ENCODE measurements around the gene OSBP2.

Gene OSBP2

DNA sequence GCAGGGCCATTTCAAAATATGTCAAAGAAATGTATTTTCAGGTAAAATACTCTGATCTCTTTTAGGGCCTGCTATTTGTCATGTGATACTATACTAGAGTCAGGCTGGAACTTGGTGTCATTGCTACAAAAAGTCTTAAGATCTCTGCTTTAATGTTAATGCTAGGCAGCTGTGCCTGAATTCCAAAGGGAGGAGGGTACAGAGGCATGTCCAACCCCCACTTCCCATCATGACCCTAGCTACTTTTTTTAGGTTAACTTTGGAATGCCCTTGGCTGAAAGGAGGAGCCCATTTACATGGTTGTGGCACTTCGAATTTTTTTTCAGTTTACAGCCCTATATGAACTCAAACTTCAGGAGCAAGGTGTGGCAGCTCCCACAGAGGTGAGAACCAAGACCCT is 58.1 kb downstream of the OSBP2 start:
- Histone ChIP-seq H4K20me1 (ENCODE audit: insufficient read depth, low read length) (no peaks in the 10 kb centered on the region), H3K9me3 (ENCODE audit: low read length) (no peaks in the 10 kb centered on the region), H3K4me2 (ENCODE audit: low read length) (no peak overlapping the region), H3K36me3 (ENCODE audit: insufficient read depth, low read length) (no peaks in the 10 kb centered on the region), H3K27me3 (ENCODE audit: insufficient read depth, low read length) (no peaks in the 10 kb centered on the region), H3K27ac (ENCODE audit: low read depth, low read length, poor library complexity, severe bottlenecking) (no peak overlapping the region), H3K79me2 (ENCODE audit: insufficient read depth, low read length) (no peaks in the 10 kb centered on the region), H3K9me2 (ENCODE audit: low read depth, low read length) (no peaks in the 10 kb centered on the region), H3K4me3 (ENCODE audit: low read depth, low read length, poor library complexity, severe bottlenecking) (no peak overlapping the region), H3K9ac (ENCODE audit: low read length) (no peak overlapping the region), H3K4me1 (ENCODE audit: insufficient read depth, low read length, severe bottlenecking) (no peaks in the 10 kb centered on the region), H3F3A (ENCODE audit: insufficient read depth, low read length) (no peaks in the 10 kb centered on the region), H2AFZ (ENCODE audit: low read length) (no peak overlapping the region)
- TF ChIP-seq EZH2 (IDR thresholded peaks at IDR 0.05; ENCODE audit: borderline replicate concordance, low read length) (no peak), CTCF (IDR thresholded peaks at IDR 0.05; ENCODE audit: low read length) (no peak)

- H3K9ac ChIP-seq (ENCODE audit: low read length) = no peak overlapping the region
- H3K4me1 ChIP-seq (ENCODE audit: insufficient read depth, low read length, severe bottlenecking) = no peaks in the 10 kb centered on the region
- no peaks in the 10 kb centered on the region for H3K36me3 ChIP-seq (ENCODE audit: insufficient read depth, low read length)
- H3K27me3 ChIP-seq (ENCODE audit: insufficient read depth, low read length) = no peaks in the 10 kb centered on the region
- H4K20me1 ChIP-seq (ENCODE audit: insufficient read depth, low read length) = no peaks in the 10 kb centered on the region
- H3F3A ChIP-seq (ENCODE audit: insufficient read depth, low read length) = no peaks in the 10 kb centered on the region
- H3K9me2 ChIP-seq (ENCODE audit: low read depth, low read length) = no peaks in the 10 kb centered on the region
- no peak overlapping the region for H3K4me3 ChIP-seq (ENCODE audit: low read depth, low read length, poor library complexity, severe bottlenecking)
- no peak overlapping the region for H3K27ac ChIP-seq (ENCODE audit: low read depth, low read length, poor library complexity, severe bottlenecking)
- H2AFZ ChIP-seq (ENCODE audit: low read length) = no peak overlapping the region
- H3K9me3 ChIP-seq (ENCODE audit: low read length) = no peaks in the 10 kb centered on the region
- no peak for TF ChIP-seq EZH2 (IDR thresholded peaks at IDR 0.05; ENCODE audit: borderline replicate concordance, low read length)
- no peak for TF ChIP-seq CTCF (IDR thresholded peaks at IDR 0.05; ENCODE audit: low read length)
- H3K4me2 ChIP-seq (ENCODE audit: low read length) = no peak overlapping the region
- H3K79me2 ChIP-seq (ENCODE audit: insufficient read depth, low read length) = no peaks in the 10 kb centered on the region
Observed at GRCh38 chr22:30753701-30754100, 59.0 kb downstream of the OSBP2 start.

DNA sequence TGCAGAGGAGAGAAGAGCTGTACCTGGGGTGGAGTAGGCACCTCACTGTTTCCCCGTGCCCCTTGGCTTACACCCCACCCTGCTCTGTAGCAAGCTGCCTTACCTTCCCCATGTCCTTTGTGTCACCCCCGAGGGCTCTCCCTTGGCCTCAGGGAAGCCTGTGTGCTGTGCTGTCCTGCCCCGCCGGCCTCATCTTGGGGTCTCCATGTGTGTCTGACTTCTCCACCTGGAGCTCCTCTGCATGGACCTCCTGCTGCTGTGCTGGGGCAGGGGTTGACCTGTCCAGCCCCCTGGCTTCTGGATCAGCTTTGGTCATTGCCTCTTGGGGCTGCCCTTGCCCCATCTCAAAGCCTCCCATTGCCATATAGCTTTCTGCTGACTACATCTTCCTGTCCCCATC is 59.8 kb downstream of the OSBP2 start:
- Histone ChIP-seq H3K27ac (ENCODE audit: low read depth, low read length, poor library complexity, severe bottlenecking) (no peak overlapping the region), H2AFZ (ENCODE audit: low read length) (no peak overlapping the region), H3K9ac (ENCODE audit: low read length) (no peak overlapping the region), H3K9me2 (ENCODE audit: low read depth, low read length) (no peaks in the 10 kb centered on the region), H3K4me3 (ENCODE audit: low read depth, low read length, poor library complexity, severe bottlenecking) (no peak overlapping the region), H3K4me1 (ENCODE audit: insufficient read depth, low read length, severe bottlenecking) (no peaks in the 10 kb centered on the region), H4K20me1 (ENCODE audit: insufficient read depth, low read length) (no peaks in the 10 kb centered on the region), H3K27me3 (ENCODE audit: insufficient read depth, low read length) (no peaks in the 10 kb centered on the region), H3F3A (ENCODE audit: insufficient read depth, low read length) (no peaks in the 10 kb centered on the region), H3K9me3 (ENCODE audit: low read length) (no peaks in the 10 kb centered on the region), H3K36me3 (ENCODE audit: insufficient read depth, low read length) (no peaks in the 10 kb centered on the region), H3K79me2 (ENCODE audit: insufficient read depth, low read length) (no peaks in the 10 kb centered on the region), H3K4me2 (ENCODE audit: low read length) (no peak overlapping the region)
- TF ChIP-seq CTCF (IDR thresholded peaks at IDR 0.05; ENCODE audit: low read length) (no peak), EZH2 (IDR thresholded peaks at IDR 0.05; ENCODE audit: borderline replicate concordance, low read length) (no peak)

All from OCI-LY1 (cell line).